Activated CD8-positive, alpha-beta memory T cell treated with anti-CD3 and anti-CD28 coated beads, Interleukin-2, amount 50 U/mL, for 1 hour (primary cell): ENCODE results near the gene SEC24A.
A peak's percentile ranks its signal among the peaks of the same experiment; 100 is the strongest.
"Not testable (repeated sequence)": the region's sequence is repeated elsewhere in the genome, so short reads cannot be mapped to it uniquely, and the experiment has no call there.

Experiments used
- DNase-seq: peaks from one replicate; pipeline ENCODE4 v3.0.0-alpha.2; 2020; ENCODE audit errors: extremely low read depth

SEC24A gene

DNA sequence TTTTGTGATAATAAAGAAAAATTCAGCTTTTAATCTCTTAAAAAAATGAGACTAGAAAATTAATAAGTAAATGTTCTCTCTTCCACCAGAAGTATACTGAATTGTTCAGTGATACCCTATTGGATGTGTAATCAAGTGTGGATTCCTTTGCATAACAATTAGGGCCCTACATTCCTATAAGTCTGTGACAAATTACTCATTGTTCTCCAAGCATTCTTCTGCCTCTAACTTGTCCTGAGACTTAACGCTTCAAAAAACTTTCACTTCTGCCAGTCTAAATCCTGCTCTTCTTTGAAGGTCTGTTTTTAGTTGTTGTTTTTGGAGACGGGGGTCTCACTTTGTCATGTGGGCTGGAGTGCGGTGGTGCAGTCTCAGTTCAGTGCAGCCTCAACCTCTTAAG is 100.8 kb downstream of the SEC24A start:
- no peak for DNase-seq

DNA sequence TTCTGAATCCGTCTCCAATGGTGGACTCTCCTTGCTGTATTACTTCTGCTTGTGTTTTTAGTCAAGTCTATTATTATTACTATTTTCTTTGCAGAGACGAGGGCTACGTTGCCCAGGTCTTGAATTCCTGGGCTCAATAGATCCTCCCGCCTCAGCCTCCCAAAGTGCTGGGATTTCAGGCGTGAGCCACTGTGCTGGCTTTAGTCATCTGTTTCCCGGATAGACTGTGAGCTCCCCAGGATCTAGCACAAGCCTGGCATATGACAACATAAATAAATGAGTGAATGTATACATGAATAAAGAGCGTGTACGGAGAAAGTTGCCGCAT is 109.6 kb downstream of the SEC24A start:
- DNase-seq, result no peak

DNA sequence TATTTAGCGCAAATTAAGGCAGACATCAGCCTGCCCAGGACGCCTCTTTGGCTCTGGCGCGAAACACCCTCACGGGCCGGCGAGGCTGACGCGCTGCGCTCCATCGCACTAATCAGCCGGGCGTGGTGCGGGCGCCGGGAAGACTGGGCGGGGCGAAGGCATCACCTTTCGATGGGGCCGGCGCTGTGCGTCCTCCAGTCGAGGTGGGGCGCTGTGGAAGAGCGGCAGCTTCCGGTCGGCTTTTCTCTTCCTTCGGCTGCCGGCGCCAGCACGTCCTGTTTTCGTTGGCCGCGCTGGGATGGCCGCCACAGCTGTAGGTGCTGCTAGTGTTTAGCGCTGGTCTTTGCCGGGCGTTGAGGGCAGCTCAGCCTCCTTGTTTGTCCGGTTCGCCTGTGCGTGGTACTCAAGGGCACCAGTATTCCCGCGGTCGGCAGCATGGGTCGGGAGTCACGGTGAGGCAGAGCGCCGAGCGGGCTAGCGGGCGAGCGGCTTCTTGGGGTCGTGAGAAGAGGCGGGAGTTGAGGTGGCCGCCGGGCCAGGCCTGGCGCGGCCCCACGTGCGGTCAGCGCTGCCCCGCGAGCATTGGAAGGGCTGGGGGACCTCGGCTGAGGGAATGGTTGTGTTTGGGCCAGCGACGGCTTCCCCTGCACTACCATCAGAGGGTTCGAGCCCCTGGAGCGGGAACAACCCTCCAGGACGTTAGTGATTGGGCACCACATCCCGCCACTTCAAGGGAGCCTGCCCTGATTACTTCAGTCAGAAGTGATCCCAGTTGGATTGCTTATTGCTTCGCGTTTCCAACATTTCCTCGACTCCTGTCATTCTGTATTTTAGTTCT is 110.1 kb downstream of the SEC24A start, which contains the start of gene DDX46:
Gene DDX46 (plus strand): TSS at position 276 of the 838 bp plus-strand sequence. CDS start 160 bp downstream, at position 436.
- DNase-seq, result peak; percentile 81

DNA sequence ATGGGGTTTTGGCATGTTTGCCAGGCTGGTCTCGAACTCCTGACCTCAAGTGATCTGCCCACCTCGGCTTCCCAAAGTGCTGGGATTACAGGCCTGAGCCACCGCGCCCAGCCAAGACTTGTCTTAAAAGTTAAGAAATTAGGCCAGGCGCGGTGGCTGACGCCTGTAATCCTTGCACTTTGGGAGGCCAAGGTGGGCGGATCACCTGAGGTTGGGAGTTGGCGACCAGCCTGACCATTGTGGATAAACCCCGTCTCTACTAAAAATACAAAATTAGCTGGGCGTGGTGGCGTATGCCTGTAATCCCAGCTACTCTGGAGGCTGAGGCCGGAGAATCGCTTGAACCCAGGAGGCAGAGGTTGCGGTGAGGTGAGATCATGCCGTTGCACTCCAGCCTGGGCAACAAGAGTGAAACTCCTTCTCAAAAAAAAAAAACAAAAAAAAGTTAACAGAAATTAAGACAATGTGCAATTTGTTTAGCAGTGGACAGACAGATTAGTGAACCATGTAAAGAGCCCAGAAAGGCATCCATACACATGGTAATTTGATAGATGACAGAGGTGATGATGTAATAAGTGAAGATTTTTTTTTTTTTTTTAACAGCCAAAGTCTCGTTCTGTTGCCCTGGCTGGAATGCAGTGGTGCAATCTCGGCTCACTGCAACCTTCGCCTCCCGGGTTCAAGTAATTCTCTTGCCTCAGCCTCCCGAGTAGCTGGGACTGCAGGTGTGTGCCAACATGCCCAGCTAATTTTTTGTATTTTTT is 119.1 kb downstream of the SEC24A start:
- DNase-seq, result not testable (repeated sequence)

DNA sequence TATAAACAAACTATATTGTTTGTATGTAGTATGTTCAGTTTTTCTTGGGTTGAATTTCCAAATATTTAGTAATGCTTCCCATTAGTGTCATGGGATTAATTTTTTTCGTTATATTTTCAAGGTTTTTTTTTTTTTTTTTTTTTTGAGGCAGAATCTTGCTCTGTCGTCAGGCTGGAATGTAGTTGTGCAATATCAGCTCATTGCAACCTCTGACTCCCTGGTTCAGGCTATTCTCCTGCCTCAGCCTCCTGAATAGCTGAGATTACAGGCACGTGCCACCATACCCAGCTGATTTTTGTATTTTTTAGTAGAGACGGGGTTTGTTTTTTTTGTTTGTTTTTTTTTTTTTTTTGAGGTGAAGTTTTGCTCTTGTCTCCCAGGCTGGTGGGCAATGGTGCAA is 120.6 kb downstream of the SEC24A start:
- no peak for DNase-seq

DNA sequence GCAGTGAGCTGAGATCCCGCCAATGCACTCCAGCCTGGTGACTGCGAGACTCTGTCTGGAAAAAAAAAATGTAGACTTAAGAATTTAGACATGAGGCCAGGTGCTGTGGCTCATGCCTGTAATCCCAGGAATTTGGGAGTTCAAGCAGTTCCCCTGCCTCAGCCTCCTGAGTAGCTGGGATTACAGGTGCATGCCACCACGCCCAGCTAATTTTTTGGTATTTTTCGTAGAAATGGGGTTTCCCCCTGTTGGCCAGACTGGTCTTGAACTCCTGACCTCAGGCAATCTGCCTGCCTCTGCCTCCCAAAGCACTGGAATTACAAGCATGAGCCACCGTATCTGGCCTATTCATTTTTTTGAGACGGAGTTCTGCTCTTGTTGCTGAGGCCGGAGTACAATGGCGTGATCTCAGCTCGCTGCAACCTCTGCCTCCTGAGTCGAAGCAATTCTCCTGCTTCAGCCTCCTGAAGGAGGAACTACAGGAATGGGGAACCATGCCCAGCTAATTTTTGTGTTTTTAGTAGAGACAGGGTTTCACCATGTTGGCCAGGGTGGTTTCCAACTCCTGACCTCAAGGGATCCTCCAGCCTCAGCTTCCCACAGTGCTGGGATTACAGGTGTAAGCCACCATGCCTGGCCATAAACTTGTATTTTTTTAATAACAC is 124.0 kb downstream of the SEC24A start:
- no peak for DNase-seq

DNA sequence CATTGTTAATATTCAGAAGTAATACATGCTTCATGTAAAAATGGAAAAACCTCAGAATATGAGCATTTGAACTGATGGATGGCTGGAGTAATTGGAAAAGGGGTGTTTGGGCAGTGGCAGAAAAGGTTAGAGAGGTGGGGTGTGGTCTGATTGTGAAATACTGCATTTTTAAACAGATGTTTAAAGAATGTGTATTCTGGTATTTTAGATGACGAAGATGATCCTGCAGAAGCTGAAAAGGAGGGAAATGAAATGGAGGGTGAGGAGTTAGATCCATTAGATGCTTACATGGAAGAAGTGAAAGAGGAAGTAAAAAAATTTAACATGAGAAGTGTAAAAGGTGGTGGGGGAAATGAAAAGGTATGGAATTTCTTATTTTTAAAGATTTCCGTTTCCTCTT is 128.8 kb downstream of the SEC24A start:
- no peak for DNase-seq
